ENCODE results near the gene MAP3K4. TPM values are rescaled to one million over a fixed set of nuclear protein-coding genes. Genes with fewer than 3 reads are reported as not detected.
A peak's percentile ranks its signal among the peaks of the same experiment; 100 is the strongest.

MAP3K4 gene
- total RNA-seq, 1 donor from 2014 or later = 59.8 TPM

DNA sequence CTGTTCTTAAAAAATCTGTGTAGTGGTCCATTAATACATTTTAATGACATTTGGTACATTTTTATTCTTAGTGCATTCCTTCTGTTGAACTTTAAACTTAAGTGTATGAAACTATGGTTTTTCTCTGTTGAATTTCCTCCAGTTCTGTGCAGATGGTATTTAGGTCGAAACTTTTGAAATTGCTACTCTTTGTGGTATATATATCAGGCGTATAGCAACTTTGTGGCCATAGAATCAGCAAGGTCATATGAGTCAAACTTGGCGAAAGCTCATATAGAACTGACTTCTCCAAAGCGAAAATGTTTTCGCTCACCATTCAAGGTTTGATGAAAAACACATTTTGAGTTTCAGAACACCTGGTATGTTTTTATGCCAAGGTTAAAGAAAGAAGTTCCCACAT is 93.7 kb downstream of the MAP3K4 start:
- Mint-ChIP-seq H3K9me3 (no peaks in the 10 kb centered on the region), H3K27ac (no peak overlapping the region), H3K27me3 (ENCODE audit: low read depth) (no peaks in the 10 kb centered on the region), H3K4me3 (no peak overlapping the region), H3K36me3 (peaks cover 27% of the 10 kb centered on the region), H3K4me1 (no peaks in the 10 kb centered on the region)
- TF ChIP-seq, protein P1, sequence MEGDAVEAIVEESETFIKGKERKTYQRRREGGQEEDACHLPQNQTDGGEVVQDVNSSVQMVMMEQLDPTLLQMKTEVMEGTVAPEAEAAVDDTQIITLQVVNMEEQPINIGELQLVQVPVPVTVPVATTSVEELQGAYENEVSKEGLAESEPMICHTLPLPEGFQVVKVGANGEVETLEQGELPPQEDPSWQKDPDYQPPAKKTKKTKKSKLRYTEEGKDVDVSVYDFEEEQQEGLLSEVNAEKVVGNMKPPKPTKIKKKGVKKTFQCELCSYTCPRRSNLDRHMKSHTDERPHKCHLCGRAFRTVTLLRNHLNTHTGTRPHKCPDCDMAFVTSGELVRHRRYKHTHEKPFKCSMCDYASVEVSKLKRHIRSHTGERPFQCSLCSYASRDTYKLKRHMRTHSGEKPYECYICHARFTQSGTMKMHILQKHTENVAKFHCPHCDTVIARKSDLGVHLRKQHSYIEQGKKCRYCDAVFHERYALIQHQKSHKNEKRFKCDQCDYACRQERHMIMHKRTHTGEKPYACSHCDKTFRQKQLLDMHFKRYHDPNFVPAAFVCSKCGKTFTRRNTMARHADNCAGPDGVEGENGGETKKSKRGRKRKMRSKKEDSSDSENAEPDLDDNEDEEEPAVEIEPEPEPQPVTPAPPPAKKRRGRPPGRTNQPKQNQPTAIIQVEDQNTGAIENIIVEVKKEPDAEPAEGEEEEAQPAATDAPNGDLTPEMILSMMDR (IDR thresholded peaks at IDR 0.05; ENCODE audit: unreplicated experiment) = no peak
- DNase-seq (ENCODE audit: low spot score in 2 of 2, unreplicated experiment in 2 of 2) = no peak

- H3K4me1 Mint-ChIP-seq = peaks cover 6% of the 10 kb centered on the region
- DNase-seq (ENCODE audit: low spot score in 2 of 2, unreplicated experiment in 2 of 2) = no peak
- no peaks in the 10 kb centered on the region for H3K27me3 Mint-ChIP-seq (ENCODE audit: low read depth)
- no peak overlapping the region for H3K4me3 Mint-ChIP-seq
- peaks cover 30% of the 10 kb centered on the region for H3K36me3 Mint-ChIP-seq
- TF ChIP-seq, protein P1 (IDR thresholded peaks at IDR 0.05; ENCODE audit: unreplicated experiment) = no peak
- H3K9me3 Mint-ChIP-seq = no peaks in the 10 kb centered on the region
- H3K27ac Mint-ChIP-seq = no peak overlapping the region
These were observed 97.2 kb downstream of the MAP3K4 start for GRCh38 chr6:161088676-161089328.

DNA sequence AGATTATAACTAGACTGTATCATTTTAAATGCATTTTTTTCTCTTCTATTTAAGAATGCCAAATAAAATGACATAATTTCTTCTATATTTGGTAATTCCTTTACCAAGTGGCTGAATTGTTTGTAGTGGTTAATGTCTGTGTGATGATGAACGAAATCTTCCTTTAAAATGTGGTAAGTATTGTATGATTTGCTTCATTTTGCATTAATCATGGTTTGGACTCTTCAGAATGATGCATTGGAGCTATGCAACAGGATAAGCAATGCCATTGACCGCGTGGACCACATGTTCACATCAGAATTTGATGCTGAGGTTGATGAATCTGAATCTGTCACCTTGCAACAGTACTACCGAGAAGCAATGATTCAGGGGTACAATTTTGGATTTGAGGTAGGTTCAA is 99.6 kb downstream of the MAP3K4 start:
- Mint-ChIP-seq H3K4me1 (peaks cover 6% of the 10 kb centered on the region), H3K27me3 (ENCODE audit: low read depth) (no peaks in the 10 kb centered on the region), H3K4me3 (no peak overlapping the region), H3K27ac (no peak overlapping the region), H3K9me3 (no peaks in the 10 kb centered on the region), H3K36me3 (peaks cover 26% of the 10 kb centered on the region)
- no peak for DNase-seq (ENCODE audit: low spot score in 2 of 2, unreplicated experiment in 2 of 2)
- TF ChIP-seq, protein P1 (IDR thresholded peaks at IDR 0.05; ENCODE audit: unreplicated experiment) = no peak

DNA sequence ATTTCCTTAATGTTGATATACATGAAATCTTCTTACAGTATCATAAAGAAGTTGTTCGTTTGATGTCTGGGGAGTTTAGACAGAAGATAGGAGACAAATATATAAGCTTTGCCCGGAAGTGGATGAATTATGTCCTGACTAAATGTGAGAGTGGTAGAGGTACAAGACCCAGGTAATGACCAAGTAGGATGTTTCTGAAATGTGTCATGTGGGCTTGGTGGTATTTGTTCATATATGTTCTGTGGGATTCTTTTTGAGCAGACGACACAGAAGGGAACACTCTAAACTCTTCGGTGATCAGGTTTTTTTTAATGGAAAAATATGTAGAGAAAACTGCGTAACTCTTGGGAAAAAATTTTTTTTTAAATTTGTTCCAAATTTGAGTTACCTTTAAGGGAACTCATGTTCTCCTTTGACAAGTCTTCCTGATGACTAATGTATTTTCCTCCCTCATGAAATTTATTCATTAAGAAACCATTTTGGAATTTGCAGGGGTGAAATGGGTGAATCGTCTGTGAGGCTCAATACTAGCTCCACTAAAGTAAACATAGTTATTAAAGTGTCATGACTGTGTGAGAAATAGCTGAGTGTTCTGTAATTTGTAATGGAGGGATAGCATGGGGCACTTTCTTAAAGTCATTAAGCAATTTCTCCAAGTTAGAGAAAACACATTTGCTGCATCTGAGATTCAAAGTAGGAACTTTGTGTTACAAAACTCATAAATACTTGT is 100.6 kb downstream of the MAP3K4 start:
- Mint-ChIP-seq H3K4me3 (no peak overlapping the region), H3K27ac (peak overlapping the region; percentile 52), H3K36me3 (peaks cover 26% of the 10 kb centered on the region), H3K9me3 (no peaks in the 10 kb centered on the region), H3K4me1 (peaks cover 6% of the 10 kb centered on the region), H3K27me3 (ENCODE audit: low read depth) (no peaks in the 10 kb centered on the region)
- TF ChIP-seq, protein P1 (IDR thresholded peaks at IDR 0.05; ENCODE audit: unreplicated experiment) = no peak
- no peak for DNase-seq (ENCODE audit: low spot score in 2 of 2, unreplicated experiment in 2 of 2)

- TF ChIP-seq, protein P1 (IDR thresholded peaks at IDR 0.05; ENCODE audit: unreplicated experiment) = no peak
- Mint-ChIP-seq H3K4me1 (peaks cover 6% of the 10 kb centered on the region), H3K9me3 (no peaks in the 10 kb centered on the region), H3K27ac (no peak overlapping the region), H3K27me3 (ENCODE audit: low read depth) (no peaks in the 10 kb centered on the region), H3K4me3 (no peak overlapping the region), H3K36me3 (peaks cover 28% of the 10 kb centered on the region)
- no peak for DNase-seq (ENCODE audit: low spot score in 2 of 2, unreplicated experiment in 2 of 2)
These were observed 103.4 kb downstream of the MAP3K4 start for GRCh38 chr6:161094955-161095354.

All from mesothelial cell of epicardium (in vitro differentiated cells).